GM19324 (cell line): ENCODE measurements around the gene TMCO2.
"Not testable (repeated sequence)": the region's sequence is repeated elsewhere in the genome, so short reads cannot be mapped to it uniquely, and the experiment has no call there.

Source experiments
- ATAC-seq: cut with Tn5 transposase; IDR thresholded peaks from one replicate; pipeline ENCODE4 v1.9.1; 2021; ENCODE audit warnings: mild to moderate bottlenecking, moderate library complexity; ENCODE audit not compliant: unreplicated experiment, low FRiP score

TMCO2 gene

GRCh38 chr1:40247655-40248054 lies at the start of gene TMCO2:
TMCO2 (plus strand) TSS chr1:40247937; CDS start chr1:40247994, 57 bp downstream.
- no peak for ATAC-seq

GRCh38 chr1:40199126-40199525 lies 48.6 kb upstream of the TMCO2 start:
- ATAC-seq: no peak

GRCh38 chr1:40204856-40205255 lies 42.9 kb upstream of the TMCO2 start:
- no peak for ATAC-seq

- no peak for ATAC-seq
Measured at GRCh38 chr1:40210511-40211204, 37.1 kb upstream of the TMCO2 start.

- ATAC-seq: no peak
Measured at GRCh38 chr1:40218333-40218732, 29.4 kb upstream of the TMCO2 start.

GRCh38 chr1:40221471-40221905 lies 26.2 kb upstream of the TMCO2 start:
- ATAC-seq: not testable (repeated sequence)

GRCh38 chr1:40221977-40222772 lies 25.6 kb upstream of the TMCO2 start:
- no peak for ATAC-seq

- no peak for ATAC-seq
Measured at GRCh38 chr1:40224040-40224439, 23.7 kb upstream of the TMCO2 start.

- ATAC-seq: no peak
Measured at GRCh38 chr1:40226192-40226591, 21.5 kb upstream of the TMCO2 start.

GRCh38 chr1:40232444-40232843 lies 15.3 kb upstream of the TMCO2 start:
- ATAC-seq: no peak

- no peak for ATAC-seq
Measured at GRCh38 chr1:40239626-40240025, 8.1 kb upstream of the TMCO2 start.

GRCh38 chr1:40240390-40240789 lies 7.3 kb upstream of the TMCO2 start:
- ATAC-seq: no peak

- no peak for ATAC-seq
Measured at GRCh38 chr1:40241362-40241761, 6.4 kb upstream of the TMCO2 start.

- ATAC-seq: no peak
Measured at GRCh38 chr1:40243351-40243750, 4.4 kb upstream of the TMCO2 start.

- no peak for ATAC-seq
Measured at GRCh38 chr1:40244138-40244744, 3.5 kb upstream of the TMCO2 start.

- no peak for ATAC-seq
Measured at GRCh38 chr1:40245686-40246085, 2.1 kb upstream of the TMCO2 start.

- ATAC-seq: no peak
Measured at GRCh38 chr1:40248412-40248811, 675 bp downstream of the TMCO2 start.

- ATAC-seq: no peak
Measured at GRCh38 chr1:40251456-40251855, 3.7 kb downstream of the TMCO2 start.

GRCh38 chr1:40252601-40253000 lies 4.9 kb downstream of the TMCO2 start:
- no peak for ATAC-seq

- no peak for ATAC-seq
Measured at GRCh38 chr1:40255231-40255630, 7.5 kb downstream of the TMCO2 start.

- ATAC-seq: no peak
Measured at GRCh38 chr1:40256401-40257084, 8.8 kb downstream of the TMCO2 start.
